Hypothalamus (tissue), 51 donors: ENCODE data around the gene CHIT1.
A peak's percentile ranks its signal among the peaks of the same experiment; 100 is the strongest.
"Not testable (repeated sequence)": the region's sequence is repeated elsewhere in the genome, so short reads cannot be mapped to it uniquely, and the experiment has no call there.

ENCODE experiments used
- DNase-seq, 51 donors: peaks; one replicate each; lab custom pipeline; 2025; lab: John Stamatoyannopoulos, UW

CHIT1 gene

DNA sequence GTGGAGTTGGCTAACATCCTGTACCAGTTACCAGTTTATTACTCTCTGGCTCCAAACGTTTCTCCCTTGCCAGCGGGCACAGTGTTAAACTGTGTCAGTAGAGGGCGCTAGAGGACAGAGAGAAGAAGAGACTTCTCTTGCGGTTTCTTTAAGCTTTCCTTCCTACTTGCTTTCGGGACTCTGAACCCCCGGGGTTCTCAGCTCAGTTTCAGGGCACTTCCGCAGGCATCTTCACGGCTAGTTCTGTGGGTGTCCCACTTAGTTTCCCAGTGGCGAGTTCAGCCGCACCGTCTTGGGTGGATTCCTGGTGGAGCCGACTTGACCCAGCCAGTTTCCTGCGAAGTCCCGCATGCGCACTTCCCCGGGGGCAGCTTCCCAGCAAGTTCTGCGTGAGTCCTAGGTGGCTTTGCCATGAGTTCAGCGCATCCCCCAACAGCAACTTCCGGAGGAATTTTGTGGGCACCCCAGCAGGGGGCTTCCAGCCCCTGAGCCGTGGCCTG, 37.9 kb upstream of the CHIT1 start:
- DNase-seq, result peak in 41 of 51 donors; percentile 29 to 90 (median 73)

DNA sequence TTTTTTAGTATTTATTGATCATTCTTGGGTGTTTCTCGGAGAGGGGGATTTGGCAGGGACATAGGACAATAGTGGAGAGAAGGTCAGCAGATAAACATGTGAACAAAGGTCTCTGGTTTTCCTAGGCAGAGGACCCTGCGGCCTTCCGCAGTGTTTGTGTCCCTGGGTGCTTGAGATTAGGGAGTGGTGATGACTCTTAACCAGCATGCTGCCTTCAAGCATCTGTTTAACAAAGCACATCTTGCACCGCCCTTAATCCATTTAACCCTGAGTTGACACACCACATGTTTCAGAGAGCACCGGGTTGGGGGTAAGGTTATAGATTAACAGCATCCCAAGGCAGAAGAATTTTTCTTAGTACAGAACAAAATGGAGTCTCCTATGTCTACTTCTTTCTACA, 36.7 kb upstream of the CHIT1 start:
- not testable (repeated sequence) for DNase-seq

DNA sequence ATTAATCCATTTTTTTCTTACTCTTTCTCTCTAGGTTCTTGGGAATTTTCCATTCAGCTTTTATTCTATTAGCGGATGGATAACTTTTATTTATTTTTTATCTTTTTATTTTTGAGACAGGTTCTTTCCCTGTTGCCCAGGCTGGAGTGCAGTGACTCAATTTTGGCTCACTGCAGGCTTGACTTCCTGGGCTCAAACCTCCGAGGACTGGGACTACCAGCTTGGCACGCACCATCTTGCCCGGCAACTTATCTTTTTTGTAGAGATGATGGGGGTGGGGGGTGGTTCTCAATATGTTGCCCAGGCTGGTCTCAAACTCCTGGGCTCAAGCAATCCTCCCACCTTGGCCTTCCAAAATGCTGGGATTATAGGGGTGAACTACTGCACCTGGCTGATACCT, 36.1 kb upstream of the CHIT1 start:
- DNase-seq, result no peak

DNA sequence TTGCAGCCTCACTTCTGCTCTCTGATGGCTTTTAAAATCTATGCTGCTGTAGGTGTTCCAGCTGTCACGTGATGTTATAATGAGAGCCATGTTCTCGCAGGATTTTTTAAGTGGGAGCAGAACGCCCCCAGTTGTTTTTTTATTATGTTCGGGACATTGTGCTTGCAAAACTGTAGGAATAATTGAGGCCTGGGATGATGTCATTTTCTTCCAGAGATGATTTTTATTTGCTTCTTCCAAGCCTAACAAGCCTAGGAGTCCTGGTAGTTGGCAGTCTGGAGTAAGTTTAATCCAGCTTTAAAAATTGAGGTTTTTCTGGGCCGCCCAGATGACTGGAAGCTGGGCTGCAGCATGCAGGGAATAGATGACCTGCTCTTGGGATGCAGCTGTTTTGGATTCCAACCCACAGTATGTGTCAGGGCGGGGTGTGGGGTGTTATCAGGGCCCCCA, 34.6 kb upstream of the CHIT1 start:
- peak in 1 of 51 donors; percentile 48 for DNase-seq

DNA sequence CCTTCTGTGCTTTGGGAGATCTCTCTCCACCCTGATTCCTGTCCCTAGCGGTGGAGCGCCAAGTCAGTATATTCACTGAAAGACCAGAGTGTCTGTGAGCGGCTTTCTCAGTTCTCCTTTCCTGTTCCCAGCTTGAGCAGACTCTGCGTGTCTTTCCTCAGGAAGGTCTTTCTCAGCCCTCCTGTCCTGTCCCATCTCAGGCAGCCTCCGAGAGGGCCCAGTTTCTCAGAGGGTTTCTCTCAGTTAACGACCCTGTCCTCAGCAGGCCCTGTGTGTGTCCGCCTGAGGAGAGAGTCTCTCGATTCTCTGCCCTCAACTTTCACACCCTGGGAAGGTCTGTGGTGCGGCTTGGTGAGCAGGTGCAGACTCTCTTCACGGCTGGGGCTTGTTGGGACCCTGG, 34.0 kb upstream of the CHIT1 start:
- DNase-seq, result peak in 1 of 51 donors; percentile 48

DNA sequence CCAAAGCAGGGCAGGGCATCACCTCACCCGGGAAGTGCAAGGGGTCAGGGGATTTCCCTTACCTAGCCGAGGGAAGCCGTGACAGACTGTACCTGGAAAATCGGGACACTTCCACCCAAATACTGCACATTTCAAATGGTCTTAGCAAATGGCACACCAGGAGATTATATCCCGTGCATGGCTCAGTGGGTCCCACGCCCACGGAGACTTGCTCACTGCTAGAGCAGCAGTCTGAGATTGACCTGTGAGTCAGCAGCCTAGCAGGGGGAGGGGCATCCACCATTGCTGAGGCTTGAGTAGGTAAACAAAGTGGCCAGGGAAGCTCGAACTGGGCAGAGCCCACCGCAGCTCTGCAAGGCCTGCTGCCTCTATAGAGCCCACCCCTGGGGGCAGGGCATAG, 27.2 kb upstream of the CHIT1 start:
- DNase-seq, result not testable (repeated sequence)

DNA sequence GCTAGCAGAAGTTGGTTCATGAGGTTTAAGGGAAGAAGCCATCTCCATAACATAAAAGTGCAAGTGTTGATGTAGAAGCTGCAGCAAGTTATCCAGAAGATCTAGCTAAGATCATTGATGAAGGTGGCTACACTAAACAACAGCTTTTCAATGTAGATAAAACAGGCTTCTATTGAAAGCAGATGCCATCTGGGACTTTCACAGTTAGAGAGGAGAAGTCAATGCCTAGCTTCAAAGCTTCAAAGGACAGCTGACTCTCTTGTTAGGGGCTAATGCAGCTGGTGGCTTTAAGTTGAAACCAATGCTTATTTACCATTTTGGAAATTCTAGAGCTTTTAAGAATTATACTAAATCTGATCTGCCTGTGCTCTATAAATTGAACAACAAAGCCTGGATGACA, 25.3 kb upstream of the CHIT1 start:
- DNase-seq, result not testable (repeated sequence)

DNA sequence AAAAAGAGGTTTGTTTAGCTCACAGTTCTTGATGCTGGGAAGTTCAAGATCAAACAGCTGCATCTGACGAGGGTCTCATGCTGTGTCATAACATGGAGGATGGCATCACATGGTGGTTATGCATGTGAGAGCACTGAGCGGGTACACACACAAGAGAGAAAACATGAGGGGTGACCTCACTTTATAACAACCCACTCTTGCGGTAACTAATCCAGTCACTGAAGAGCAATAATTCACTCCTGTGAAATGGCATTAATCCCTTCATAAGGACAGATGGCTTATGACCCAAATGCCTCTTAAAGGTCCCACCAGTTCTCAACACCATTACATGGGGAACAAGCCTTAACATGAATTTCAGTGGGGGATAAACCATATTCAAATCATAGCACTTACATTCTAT, 23.2 kb upstream of the CHIT1 start:
- no peak for DNase-seq

DNA sequence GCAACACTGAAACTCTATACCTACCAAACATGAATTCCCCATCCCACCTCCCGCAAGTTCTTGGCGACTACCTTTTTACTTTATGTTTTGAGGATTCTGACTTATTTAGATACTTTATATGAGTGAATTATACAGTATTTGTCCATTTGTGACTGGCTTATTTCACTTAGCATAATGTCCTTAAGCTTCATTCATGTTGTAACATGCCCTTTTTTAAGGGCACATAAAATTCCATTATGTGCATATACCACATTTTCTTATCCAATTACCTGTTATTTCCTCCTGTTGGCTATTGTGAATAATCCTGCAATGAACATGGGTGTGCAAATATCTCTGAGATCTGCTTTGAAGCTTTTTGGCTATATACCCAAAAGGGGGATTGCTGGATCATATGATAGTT, 22.0 kb upstream of the CHIT1 start:
- DNase-seq, result no peak

DNA sequence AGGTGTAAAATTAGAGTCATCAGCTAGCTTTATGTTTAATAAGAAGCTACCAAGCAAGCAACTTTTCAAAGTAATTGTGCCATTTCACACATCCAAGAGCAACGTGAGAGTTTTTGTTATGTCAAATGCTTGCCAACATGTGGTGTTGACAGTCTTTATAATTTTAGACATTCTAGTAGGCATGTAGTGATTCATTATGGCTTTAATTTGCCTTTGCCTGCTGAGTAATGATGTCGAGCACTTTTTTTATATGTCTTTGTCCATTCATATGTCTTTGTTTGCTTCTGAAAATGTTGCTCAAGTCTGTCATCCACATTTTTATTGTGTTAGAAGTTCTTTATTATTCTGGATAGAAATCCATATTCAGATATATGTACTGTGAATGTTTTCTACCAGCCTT, 21.4 kb upstream of the CHIT1 start:
- DNase-seq, result no peak

DNA sequence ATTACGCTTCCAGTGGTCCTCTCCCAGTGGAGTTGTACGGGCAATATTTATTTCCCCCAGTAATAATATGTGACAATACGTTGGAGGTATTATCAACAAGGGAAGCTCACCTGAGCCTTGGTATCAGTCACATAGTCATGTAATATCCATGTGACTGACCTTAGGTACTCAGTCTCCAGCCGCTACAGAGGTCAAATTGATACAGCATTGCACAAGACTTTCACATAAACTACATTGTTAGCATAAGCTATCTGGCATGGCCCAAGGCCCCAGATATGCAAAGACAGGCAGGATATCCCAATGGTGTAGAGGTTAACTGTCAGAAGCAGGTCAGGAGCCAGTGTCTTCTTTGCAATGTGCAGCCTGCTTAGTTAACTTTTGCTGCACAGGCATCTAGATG, 15.3 kb upstream of the CHIT1 start:
- no peak for DNase-seq

DNA sequence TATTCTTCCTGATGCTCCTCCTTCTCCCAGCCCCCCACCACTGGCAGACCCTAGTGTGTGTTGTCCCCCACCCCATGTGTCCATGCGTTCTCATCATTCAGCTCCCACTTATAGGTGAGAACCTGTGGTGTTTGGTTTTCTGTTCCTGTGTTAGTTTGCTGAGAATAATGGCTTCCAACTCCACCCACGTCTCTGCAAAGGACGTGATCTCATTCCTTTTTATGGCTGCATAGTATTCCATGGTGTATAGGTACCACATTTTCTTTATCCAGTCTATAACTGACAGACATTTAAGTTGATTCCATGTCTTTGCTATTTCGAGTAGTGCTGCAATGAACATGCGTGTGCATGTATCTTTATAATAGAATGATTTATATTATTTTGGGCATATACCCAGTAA, 12.2 kb upstream of the CHIT1 start:
- not testable (repeated sequence) for DNase-seq

DNA sequence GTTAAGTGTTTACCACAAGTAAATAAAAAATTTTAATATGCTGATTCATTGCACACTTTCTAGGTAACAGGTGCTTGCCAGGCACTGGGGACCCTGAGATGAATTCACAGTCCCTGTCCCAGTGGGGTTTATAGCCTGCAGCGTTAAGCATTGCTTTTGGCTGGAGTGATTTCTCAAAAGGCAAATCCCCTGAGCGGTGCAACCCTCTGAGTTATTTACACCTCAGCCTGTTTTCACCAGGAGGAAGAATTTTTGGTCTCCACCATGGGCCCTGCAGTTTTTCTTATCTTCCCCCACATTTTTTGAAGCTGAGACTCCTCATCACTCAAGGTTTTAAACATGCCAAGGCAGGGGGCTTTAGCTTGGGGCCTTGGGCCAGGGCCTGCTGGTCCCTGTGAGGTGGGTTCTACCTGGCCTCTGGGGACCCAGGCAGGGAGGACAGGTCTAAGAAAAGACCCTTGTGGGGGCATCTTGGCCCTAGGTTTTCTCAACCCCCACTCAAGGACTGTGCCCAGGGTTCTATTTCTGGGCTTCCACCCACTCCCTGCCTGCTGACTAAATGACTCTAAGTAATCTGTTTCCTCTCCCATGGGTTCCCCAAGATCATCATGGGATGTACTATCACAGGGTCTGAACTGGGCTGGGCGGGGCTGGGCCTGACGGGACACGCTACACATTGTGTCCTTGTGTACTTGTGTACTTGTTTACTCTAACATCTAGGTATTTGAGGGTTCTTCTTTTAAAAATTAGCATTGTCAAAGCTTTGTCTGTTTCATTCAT, 10.2 kb upstream of the CHIT1 start:
- no peak for DNase-seq

DNA sequence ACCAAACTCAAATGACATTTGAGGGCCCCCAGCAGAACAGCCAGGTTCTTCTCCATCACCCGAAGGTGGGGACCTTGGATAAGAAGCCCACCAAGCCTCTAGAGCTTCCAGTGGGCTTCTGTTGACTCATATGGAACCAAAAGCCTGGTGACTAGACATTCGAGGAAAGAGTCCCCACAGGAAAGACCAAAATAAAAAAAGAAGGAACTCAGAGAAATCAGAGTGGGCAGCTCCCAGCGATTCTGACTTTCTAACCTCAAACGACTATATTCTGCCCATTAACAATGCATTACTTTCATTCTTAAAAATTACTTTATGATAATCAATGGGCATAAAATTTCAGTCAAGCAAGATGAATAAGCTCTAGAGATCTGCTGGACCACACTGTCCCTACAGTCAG, 9.6 kb upstream of the CHIT1 start:
- DNase-seq, result no peak

DNA sequence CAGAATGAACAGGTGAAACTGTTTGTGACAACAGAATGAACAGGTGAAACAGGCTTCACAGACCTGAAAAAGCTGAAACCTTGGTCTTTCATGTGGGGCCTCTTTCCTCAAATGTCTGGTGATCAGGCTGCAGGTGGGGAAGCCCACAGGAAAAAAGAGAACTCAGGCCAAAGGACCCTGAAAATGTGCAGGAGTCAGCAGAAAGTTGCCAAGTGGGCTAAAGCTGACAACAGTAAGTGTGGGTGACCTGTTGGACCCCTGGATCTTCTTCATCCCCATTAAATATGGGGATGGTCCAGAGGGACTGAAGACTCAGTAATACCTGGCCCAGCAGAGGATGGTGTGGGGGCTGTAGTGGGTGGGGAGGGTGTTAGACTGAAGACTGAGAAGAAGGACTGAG, 9.1 kb upstream of the CHIT1 start:
- DNase-seq, result no peak

DNA sequence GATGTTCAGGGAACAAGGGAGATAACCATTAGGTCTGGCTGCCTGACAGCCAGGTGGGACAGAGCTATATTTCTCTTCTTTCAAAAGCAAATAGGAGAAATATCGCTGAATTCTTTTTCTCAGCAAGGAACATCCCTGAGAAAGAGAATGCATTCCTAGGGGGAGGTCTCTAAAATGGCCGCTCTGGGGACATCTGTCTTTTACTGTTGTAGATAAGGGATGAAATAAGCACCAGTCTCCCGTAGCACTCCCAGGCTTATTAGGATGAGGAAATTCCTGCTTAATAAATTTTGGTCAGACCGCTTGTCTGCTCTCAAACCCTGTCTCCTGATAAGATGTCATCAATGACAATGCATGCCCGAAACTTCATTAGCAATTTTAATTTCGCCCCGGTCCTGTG, 5.4 kb upstream of the CHIT1 start:
- DNase-seq, result not testable (repeated sequence)

DNA sequence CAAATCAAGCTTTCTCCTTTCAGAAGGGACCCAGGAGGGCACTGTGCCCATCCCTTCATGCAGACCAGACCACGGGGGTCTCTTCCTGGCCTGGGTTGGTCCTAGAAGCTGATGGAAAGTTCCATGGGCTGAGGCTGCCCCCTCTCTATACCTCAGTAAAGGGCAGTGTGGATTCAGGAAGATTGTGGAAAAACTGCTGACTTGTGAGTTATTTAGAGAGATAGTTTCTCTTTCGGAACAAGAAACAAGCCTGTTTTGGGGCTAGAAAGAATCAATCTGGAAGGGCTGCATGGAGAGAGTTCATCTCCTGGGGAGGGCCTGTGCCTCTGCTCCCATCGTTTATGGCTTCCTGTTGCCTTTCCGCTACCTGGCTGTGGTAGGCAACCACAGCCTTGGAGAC, 803 bp downstream of the CHIT1 start:
- DNase-seq, result no peak

DNA sequence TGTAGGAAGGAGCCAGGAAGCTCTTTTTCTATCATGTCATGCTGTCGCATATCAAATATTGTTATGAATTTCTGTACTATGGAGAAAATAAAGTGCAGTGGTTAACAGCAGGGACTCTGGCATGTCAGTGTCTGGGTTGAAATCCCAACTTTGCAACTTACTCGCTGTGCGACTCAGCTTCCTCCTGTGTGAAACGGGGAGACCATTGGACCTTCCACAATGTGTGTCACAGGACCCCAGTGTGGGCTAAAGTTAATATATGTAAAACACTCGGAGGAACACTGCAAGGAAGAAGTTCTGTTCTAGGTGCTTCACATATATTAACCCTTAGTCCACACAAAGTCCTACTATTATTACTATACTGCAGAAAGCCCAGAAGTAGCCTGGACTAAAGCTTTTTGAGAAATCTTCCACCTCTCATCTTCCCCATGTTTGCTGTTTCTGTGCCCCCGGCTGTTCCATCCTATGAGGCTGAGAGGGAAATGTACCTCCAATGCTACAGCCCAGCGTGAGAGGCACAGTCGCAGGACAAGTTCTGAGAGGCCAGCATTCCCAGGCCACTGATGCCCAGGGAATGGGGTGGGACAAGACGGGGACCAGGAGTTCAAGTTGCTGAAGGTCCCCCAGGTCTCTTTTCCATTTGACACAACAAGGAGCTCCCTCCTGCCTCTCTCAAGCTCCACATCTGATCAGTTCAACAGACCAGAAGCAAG, 1.9 kb downstream of the CHIT1 start:
- no peak for DNase-seq

DNA sequence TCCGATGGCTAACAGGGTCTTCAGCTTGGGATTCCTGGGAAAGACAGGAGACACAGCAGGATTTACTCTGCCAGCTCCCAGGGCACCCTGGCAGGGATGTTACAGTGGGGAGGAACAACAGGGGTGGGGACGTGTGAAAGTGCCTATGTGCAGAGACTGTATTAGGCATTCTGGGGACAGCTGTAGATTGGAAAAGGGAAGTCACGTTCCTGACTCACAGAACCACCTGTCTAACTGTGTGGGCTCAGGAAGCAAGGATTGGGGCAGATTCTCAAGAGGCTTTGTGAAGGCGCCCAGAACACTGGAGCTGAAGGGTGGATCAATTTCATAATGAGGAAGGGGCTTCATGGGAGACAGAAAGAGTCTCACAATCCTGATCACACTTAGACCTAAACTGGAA, 4.4 kb downstream of the CHIT1 start:
- no peak for DNase-seq

DNA sequence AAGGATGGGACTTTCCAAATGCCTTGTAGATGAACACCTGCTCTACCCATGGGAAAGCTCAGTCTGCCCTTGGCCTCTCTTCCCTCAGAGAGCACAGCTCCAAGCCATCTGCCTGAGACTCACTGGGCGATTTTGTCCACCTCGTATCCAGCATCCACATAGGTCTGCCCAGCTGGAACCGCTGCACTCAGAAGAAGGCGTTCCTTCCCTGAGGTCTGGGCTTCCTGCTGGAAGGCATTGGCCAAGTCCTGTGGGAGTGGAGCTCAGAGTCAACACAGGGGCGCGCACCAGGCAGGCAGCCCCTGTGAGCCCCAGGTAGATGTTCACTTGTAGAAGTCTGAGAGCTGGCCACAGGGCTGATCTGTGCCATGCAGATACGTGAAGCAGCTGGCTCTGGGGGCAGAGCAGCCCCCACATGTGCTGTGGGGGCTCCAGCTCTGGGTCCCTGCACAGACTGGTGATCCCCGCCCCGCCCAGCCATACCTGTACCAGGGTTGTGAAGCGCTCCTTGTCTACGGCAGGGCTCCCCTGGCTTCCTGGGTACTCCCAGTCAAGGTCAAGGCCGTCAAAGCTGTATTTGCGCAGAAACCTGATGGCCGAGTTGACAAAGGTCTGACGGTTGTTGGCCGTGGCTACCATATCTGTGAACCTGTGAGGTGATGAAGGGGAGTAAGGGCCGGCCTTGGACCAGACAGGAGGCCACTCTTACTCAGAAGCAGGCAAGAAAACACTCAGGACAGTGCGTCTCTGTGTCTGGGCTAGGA, 6.3 kb downstream of the CHIT1 start:
- no peak for DNase-seq

DNA sequence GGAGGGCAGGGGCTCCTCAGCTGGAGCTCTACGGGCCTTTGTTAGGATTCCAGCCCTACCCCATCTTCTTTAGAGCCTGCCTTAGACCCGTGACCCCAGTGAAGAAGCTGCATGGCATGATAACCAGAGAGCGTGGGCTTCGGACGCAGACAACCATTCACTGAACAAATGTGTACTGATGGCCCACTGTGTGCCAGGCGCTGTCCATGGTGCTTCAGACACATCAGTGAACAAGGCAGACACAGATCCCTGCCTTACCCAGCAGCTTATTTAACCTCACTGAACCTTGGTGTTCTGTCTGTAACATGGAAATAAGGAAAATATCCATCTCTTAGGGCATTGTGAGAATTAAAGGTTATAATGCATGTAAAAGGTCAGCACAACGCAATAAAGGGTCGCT, 9.5 kb downstream of the CHIT1 start:
- no peak for DNase-seq
